HCT116 (cell line): ENCODE results near the gene PRKCA.

Experiments
- EZH2 ChIP-seq: fragments of 200-600 bp; sonication (generic); IDR thresholded peaks from 2 replicates; pipeline ENCODE4 v1.6.1; 2017; ENCODE audit warnings: antibody characterized with exemption, mixed run types
- EZH2phosphoT487 ChIP-seq: fragments of 200-600 bp; IDR thresholded peaks from 2 replicates; pipeline ENCODE4 v1.6.1; 2018; ENCODE audit warnings: antibody characterized with exemption, borderline replicate concordance
- POLR2A ChIP-seq: IDR thresholded peaks from 2 replicates; pipeline ENCODE4 v1.7.0; 2011; ENCODE audit warnings: borderline replicate concordance; ENCODE audit not compliant: insufficient read depth, insufficient read length; ENCODE audit errors: extremely low read depth
- POLR2AphosphoS5 ChIP-seq: IDR thresholded peaks from 2 replicates; pipeline ENCODE4 v1.6.1; 2011; ENCODE audit warnings: mild to moderate bottlenecking, low read depth, low read length, moderate library complexity
- SP1 ChIP-seq: IDR thresholded peaks from 2 replicates; pipeline ENCODE4 v1.6.1; 2012; ENCODE audit warnings: low read depth
- TCF7L2 ChIP-seq: IDR thresholded peaks from 2 replicates; pipeline ENCODE4 v1.7.0; 2011; ENCODE audit warnings: borderline replicate concordance, inconsistent platforms; ENCODE audit not compliant: insufficient read depth, insufficient read length; ENCODE audit errors: extremely low read depth
- TF ChIP-seq, protein P1 (sequence below), 3 experiments: fragments of 200-600 bp in 1 of 3; sonication (generic) in 1 of 3; IDR thresholded peaks in 2 of 3; conservative IDR thresholded peaks in 1 of 3; 2 replicates each; pipeline ENCODE4 v1.5.1; 2012 to 2017; ENCODE audit warnings: low read depth in 2 of 3, low read length in 2 of 3, antibody characterized with exemption in 1 of 3, borderline replicate concordance in 1 of 3, control low read depth in 1 of 3, mild to moderate bottlenecking in 1 of 3, mixed read lengths in 1 of 3, mixed run types in 1 of 3, moderate library complexity in 1 of 3; ENCODE audit not compliant: insufficient read depth in 1 of 3
- TF ChIP-seq, protein P2 (sequence below): IDR thresholded peaks from 2 replicates; pipeline ENCODE4 v1.6.1; 2012

DNA sequence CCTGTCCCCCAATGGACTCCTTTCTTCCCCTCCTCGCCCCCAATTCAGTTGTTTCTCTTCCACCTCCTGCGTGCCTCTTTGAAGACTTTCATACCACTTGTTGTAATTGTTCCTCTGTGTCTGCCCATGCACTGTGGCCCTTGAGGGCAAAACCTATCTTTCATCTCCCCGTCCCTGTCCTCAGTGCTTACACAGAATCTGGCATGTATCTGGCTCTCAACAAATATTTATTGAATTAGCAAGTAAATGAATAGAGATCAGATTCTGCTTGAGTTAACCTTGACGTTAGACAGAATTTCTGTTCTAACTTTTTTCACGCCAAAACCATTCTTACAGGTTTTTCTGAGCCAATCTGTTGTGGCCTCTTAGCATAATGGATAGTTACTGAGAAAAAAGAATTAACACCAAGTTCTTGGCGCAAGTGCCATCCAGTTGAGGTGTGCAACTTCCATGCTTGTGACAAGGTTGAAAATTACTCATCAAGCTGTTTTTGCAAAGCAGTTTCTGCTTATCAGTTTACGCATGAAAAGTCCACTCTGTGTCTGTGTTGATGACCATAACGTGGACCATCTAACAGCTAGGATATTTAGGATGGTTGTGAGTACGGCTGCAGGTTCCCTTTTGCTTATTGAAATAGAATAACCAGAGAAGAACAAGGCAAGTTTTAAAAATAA is 215.1 kb downstream of the PRKCA start:
- TF ChIP-seq POLR2A, result no peak
- TF ChIP-seq EZH2phosphoT487, result no peak
- TF ChIP-seq, protein P1, sequence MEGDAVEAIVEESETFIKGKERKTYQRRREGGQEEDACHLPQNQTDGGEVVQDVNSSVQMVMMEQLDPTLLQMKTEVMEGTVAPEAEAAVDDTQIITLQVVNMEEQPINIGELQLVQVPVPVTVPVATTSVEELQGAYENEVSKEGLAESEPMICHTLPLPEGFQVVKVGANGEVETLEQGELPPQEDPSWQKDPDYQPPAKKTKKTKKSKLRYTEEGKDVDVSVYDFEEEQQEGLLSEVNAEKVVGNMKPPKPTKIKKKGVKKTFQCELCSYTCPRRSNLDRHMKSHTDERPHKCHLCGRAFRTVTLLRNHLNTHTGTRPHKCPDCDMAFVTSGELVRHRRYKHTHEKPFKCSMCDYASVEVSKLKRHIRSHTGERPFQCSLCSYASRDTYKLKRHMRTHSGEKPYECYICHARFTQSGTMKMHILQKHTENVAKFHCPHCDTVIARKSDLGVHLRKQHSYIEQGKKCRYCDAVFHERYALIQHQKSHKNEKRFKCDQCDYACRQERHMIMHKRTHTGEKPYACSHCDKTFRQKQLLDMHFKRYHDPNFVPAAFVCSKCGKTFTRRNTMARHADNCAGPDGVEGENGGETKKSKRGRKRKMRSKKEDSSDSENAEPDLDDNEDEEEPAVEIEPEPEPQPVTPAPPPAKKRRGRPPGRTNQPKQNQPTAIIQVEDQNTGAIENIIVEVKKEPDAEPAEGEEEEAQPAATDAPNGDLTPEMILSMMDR (IDR thresholded peaks at IDR 0.05 in 2 of 3, conservative IDR thresholded peaks at IDR 0.05 in 1 of 3; ENCODE audit: borderline replicate concordance in 1 of 3, insufficient read depth in 1 of 3, low read depth in 2 of 3, low read length in 2 of 3), result no peak
- TF ChIP-seq EZH2, result no peak
- no peak for TF ChIP-seq POLR2AphosphoS5
- no peak for TF ChIP-seq SP1
- TF ChIP-seq, protein P2, sequence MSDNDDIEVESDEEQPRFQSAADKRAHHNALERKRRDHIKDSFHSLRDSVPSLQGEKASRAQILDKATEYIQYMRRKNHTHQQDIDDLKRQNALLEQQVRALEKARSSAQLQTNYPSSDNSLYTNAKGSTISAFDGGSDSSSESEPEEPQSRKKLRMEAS, result no peak
- TF ChIP-seq TCF7L2, result no peak
